ENCODE results near the gene BID. TPM values are rescaled to one million over a fixed set of nuclear protein-coding genes. Genes with fewer than 3 reads are reported as not detected.

BID gene
- total RNA-seq, 2 experiments from 2014 or later: 59.9 to 60.3 TPM

- H3K27ac ChIP-seq (ENCODE audit: low read depth, low read length, poor library complexity, severe bottlenecking): no peak overlapping the region
- H3K4me1 ChIP-seq (ENCODE audit: insufficient read depth, low read length, poor library complexity, severe bottlenecking): no peaks in the 10 kb centered on the region
- H3K36me3 ChIP-seq (ENCODE audit: insufficient read depth, low read length): peaks cover 92% of the 10 kb centered on the region
- intact Hi-C loops (cut with micrococcal nuclease; ENCODE audit: unreplicated experiment): no loop called here
- DNase-seq (ENCODE audit: low spot score): no peak
- POLR2A ChIA-PET: no interaction called here
- H2AFZ ChIP-seq (ENCODE audit: low read length): no peak overlapping the region
- H3K9me2 ChIP-seq (ENCODE audit: insufficient read depth, low read length): no peaks in the 10 kb centered on the region
- H3K4me3 ChIP-seq (ENCODE audit: low read depth, low read length, poor library complexity, severe bottlenecking): no peak overlapping the region
- CTCF ChIA-PET (ENCODE audit: unreplicated experiment): no interaction called here
- TF ChIP-seq, protein P1, sequence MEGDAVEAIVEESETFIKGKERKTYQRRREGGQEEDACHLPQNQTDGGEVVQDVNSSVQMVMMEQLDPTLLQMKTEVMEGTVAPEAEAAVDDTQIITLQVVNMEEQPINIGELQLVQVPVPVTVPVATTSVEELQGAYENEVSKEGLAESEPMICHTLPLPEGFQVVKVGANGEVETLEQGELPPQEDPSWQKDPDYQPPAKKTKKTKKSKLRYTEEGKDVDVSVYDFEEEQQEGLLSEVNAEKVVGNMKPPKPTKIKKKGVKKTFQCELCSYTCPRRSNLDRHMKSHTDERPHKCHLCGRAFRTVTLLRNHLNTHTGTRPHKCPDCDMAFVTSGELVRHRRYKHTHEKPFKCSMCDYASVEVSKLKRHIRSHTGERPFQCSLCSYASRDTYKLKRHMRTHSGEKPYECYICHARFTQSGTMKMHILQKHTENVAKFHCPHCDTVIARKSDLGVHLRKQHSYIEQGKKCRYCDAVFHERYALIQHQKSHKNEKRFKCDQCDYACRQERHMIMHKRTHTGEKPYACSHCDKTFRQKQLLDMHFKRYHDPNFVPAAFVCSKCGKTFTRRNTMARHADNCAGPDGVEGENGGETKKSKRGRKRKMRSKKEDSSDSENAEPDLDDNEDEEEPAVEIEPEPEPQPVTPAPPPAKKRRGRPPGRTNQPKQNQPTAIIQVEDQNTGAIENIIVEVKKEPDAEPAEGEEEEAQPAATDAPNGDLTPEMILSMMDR (conservative IDR thresholded peaks at IDR 0.05; ENCODE audit: low read length): no peak
- TF ChIP-seq EZH2phosphoT487 (IDR thresholded peaks at IDR 0.05; ENCODE audit: borderline replicate concordance, low read depth, low read length): no peak
- H3K79me2 ChIP-seq (ENCODE audit: insufficient read depth, low read depth, low read length): no peaks in the 10 kb centered on the region
- no TSS peak for BruUV-seq (replicated peaks)
- H4K20me1 ChIP-seq (ENCODE audit: insufficient read depth, low read length): no peaks in the 10 kb centered on the region
- no peak overlapping the region for H3K4me2 ChIP-seq (ENCODE audit: low read length)
- no peaks in the 10 kb centered on the region for H3K9me3 ChIP-seq (ENCODE audit: low read length)
Observed at GRCh38 chr22:17814830-17815229, 40.6 kb upstream of the BID start.

GRCh38 chr22:17814084-17814483 is 39.8 kb upstream of the BID start:
- H3K36me3 ChIP-seq (ENCODE audit: insufficient read depth, low read length): peaks cover 94% of the 10 kb centered on the region
- DNase-seq (ENCODE audit: low spot score): no peak
- H3K4me2 ChIP-seq (ENCODE audit: low read length): no peak overlapping the region
- TSS peak; percentile 4 for BruUV-seq (replicated peaks)
- no peaks in the 10 kb centered on the region for H4K20me1 ChIP-seq (ENCODE audit: insufficient read depth, low read length)
- H3K9me3 ChIP-seq (ENCODE audit: low read length): no peaks in the 10 kb centered on the region
- POLR2A ChIA-PET: no interaction called here
- no peak overlapping the region for H2AFZ ChIP-seq (ENCODE audit: low read length)
- no peaks in the 10 kb centered on the region for H3K9me2 ChIP-seq (ENCODE audit: insufficient read depth, low read length)
- H3K4me1 ChIP-seq (ENCODE audit: insufficient read depth, low read length, poor library complexity, severe bottlenecking): no peaks in the 10 kb centered on the region
- no peak overlapping the region for H3K27ac ChIP-seq (ENCODE audit: low read depth, low read length, poor library complexity, severe bottlenecking)
- intact Hi-C loops (cut with micrococcal nuclease; ENCODE audit: unreplicated experiment): no loop called here
- no peak for TF ChIP-seq EZH2phosphoT487 (IDR thresholded peaks at IDR 0.05; ENCODE audit: borderline replicate concordance, low read depth, low read length)
- TF ChIP-seq, protein P1 (conservative IDR thresholded peaks at IDR 0.05; ENCODE audit: low read length): no peak
- no peaks in the 10 kb centered on the region for H3K79me2 ChIP-seq (ENCODE audit: insufficient read depth, low read depth, low read length)
- H3K4me3 ChIP-seq (ENCODE audit: low read depth, low read length, poor library complexity, severe bottlenecking): no peak overlapping the region
- CTCF ChIA-PET (ENCODE audit: unreplicated experiment): no interaction called here

DNA sequence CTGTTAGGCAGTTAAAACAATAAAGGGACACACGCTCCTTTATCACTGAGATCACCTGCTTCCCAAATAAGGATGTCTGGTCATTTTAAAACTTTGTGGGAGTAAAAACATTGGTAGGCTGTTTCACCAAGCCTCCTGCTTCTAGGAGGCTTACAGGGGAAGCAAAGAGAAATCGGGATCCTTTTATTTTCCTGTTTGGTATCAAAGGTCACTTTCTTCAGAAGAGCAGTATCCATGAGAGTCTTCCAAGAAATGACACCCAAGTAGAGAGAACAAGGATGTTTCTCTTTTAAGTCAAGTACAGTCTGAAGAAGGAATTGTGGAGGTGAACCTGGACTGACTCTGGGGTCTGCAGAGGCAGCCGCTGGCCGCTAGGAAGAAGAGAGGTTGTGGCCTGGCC is 36.9 kb upstream of the BID start:
- ChIA-PET CTCF (ENCODE audit: unreplicated experiment) (no interaction called here), POLR2A (no interaction called here)
- TF ChIP-seq EZH2phosphoT487 (IDR thresholded peaks at IDR 0.05; ENCODE audit: borderline replicate concordance, low read depth, low read length): no peak
- TF ChIP-seq, protein P1 (conservative IDR thresholded peaks at IDR 0.05; ENCODE audit: low read length): no peak
- no peaks in the 10 kb centered on the region for H3K9me2 ChIP-seq (ENCODE audit: insufficient read depth, low read length)
- no peak overlapping the region for H3K4me3 ChIP-seq (ENCODE audit: low read depth, low read length, poor library complexity, severe bottlenecking)
- no peaks in the 10 kb centered on the region for H3K4me1 ChIP-seq (ENCODE audit: insufficient read depth, low read length, poor library complexity, severe bottlenecking)
- H3K79me2 ChIP-seq (ENCODE audit: insufficient read depth, low read depth, low read length): no peaks in the 10 kb centered on the region
- no peak overlapping the region for H3K4me2 ChIP-seq (ENCODE audit: low read length)
- BruUV-seq (replicated peaks): no TSS peak
- H4K20me1 ChIP-seq (ENCODE audit: insufficient read depth, low read length): no peaks in the 10 kb centered on the region
- H2AFZ ChIP-seq (ENCODE audit: low read length): no peak overlapping the region
- H3K36me3 ChIP-seq (ENCODE audit: insufficient read depth, low read length): peaks cover 97% of the 10 kb centered on the region
- H3K27ac ChIP-seq (ENCODE audit: low read depth, low read length, poor library complexity, severe bottlenecking): no peak overlapping the region
- intact Hi-C loops (cut with micrococcal nuclease; ENCODE audit: unreplicated experiment): no loop called here
- H3K9me3 ChIP-seq (ENCODE audit: low read length): no peaks in the 10 kb centered on the region
- no peak for DNase-seq (ENCODE audit: low spot score)

All from OCI-LY7 (cell line).